Thymus (tissue), 11 donors: ENCODE measurements around the gene LHFPL2. TPM values are rescaled to one million over a fixed set of nuclear protein-coding genes. Genes with fewer than 3 reads are reported as not detected.

Experiments
- DNase-seq, 9 donors: peaks; one replicate each; pipeline ENCODE4 v3.0.0-alpha.2; 2013; ENCODE audit warnings: low spot score in 9 of 9, low read depth in 6 of 9, missing footprints in 1 of 9
- H3K27ac ChIP-seq, 2 donors: one replicate each; pipeline ENCODE4 v1.5.1; 2013; ENCODE audit warnings: control low read depth in 1 of 2, low read depth in 1 of 2, low read length in 1 of 2, mild to moderate bottlenecking in 1 of 2, moderate library complexity in 1 of 2
- H3K27me3 ChIP-seq, 2 donors: one replicate each; pipeline ENCODE4 v1.5.1; 2013; ENCODE audit warnings: low read length in 1 of 2; ENCODE audit not compliant: control insufficient read depth in 2 of 2, insufficient read depth in 1 of 2
- H3K36me3 ChIP-seq, 2 donors: one replicate each; pipeline ENCODE4 v1.5.1; 2013; ENCODE audit warnings: low read length in 1 of 2, mild to moderate bottlenecking in 1 of 2, moderate library complexity in 1 of 2; ENCODE audit not compliant: control insufficient read depth in 2 of 2, insufficient read depth in 2 of 2
- H3K4me1 ChIP-seq, 2 donors: one replicate each; pipeline ENCODE4 v1.5.1; 2013; ENCODE audit warnings: low read length in 2 of 2; ENCODE audit not compliant: control insufficient read depth in 2 of 2, insufficient read depth in 2 of 2
- H3K4me3 ChIP-seq, 2 donors: one replicate each; pipeline ENCODE4 v1.5.1; 2013; ENCODE audit warnings: low read length in 2 of 2, control low read depth in 1 of 2, mild to moderate bottlenecking in 1 of 2
- H3K9me3 ChIP-seq, 2 donors: one replicate each; pipeline ENCODE4 v1.5.1; 2013; ENCODE audit warnings: low read length in 1 of 2, mild to moderate bottlenecking in 1 of 2; ENCODE audit not compliant: control insufficient read depth in 2 of 2, insufficient read depth in 1 of 2
- WGBS: extraction: QIAGEN DNeasy Blood & Tissue Kit; methylation state at CpG from one replicate; pipeline ENCODE4 v1.1.7; 2013; 5-methylcytosine and 5-hydroxymethylcytosine counted together
- polyA plus RNA-seq: library from polyadenylated mRNA; stranded (reverse); fragments of 200-250 nt; gene quantifications from one replicate; pipeline ENCODE4 v1.2.3, GENCODE V29; 2013
- total RNA-seq: library from RNA; stranded (reverse); fragments of 120-200 nt; gene quantifications from one replicate; pipeline ENCODE4 v1.2.4, GENCODE V29; 2013
- donor health status: healthy.

The LHFPL2 gene
- total and polyA plus RNA-seq, 2 donors, result 9.1 to 21.4 TPM

DNA sequence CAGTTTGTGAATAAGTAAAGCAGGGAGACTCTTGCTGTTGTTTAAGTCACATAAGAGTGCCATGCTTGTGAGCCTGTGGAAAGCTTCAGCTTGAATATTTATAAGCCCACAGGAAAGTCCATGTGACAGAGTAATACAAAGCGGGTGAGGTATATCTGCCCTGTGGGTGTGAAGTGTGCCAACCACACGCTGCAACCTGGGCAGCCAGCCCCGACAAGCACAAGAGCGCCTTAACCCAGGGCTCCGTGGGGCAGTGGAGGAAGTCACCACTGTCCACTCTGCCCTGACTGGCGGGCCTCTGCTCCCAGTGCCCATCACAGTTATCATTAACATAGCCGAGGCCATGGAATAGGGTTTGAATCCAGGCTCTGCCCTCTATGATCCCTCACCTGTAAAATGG lies 155.9 kb downstream of the LHFPL2 start:
- Histone ChIP-seq H3K27me3 (no peaks in the 10 kb centered on the region), H3K4me1 (peaks cover 0 to 21% of the 10 kb centered on the region in 2 donors), H3K27ac (no peak overlapping the region), H3K36me3 (peaks cover 5 to 10% of the 10 kb centered on the region in 2 donors), H3K9me3 (no peaks in the 10 kb centered on the region), H3K4me3 (no peak overlapping the region)
- no peak for DNase-seq
- 98% methylated on average over 7 of the region's 7 CpGs for WGBS

DNA sequence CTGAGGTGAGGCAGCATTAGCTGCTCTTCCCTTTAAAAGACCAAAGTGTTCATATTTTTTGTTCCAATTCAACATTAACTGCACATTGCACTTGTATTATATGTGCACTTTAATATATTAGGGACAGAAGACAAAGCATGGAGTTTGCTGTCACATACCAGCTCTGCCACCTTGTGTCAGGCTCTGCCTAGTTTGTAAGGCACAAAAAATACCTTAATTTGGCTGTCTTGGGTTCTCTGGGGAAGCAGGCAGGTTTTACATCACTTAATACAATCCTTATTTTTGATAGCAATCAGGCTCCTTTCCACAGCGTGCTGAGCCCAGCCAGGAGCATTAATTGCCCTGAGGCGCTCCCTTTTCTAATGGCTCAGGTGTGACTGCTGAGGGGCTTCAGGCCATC lies 156.3 kb downstream of the LHFPL2 start:
- no peaks in the 10 kb centered on the region for H3K27me3 ChIP-seq
- no peak overlapping the region for H3K27ac ChIP-seq
- DNase-seq, result no peak
- H3K36me3 ChIP-seq, result peaks cover 5 to 10% of the 10 kb centered on the region in 2 donors
- WGBS, result 98% methylated on average over 2 of the region's 2 CpGs
- H3K4me1 ChIP-seq, result peaks cover 0 to 21% of the 10 kb centered on the region in 2 donors
- no peak overlapping the region for H3K4me3 ChIP-seq
- no peaks in the 10 kb centered on the region for H3K9me3 ChIP-seq

DNA sequence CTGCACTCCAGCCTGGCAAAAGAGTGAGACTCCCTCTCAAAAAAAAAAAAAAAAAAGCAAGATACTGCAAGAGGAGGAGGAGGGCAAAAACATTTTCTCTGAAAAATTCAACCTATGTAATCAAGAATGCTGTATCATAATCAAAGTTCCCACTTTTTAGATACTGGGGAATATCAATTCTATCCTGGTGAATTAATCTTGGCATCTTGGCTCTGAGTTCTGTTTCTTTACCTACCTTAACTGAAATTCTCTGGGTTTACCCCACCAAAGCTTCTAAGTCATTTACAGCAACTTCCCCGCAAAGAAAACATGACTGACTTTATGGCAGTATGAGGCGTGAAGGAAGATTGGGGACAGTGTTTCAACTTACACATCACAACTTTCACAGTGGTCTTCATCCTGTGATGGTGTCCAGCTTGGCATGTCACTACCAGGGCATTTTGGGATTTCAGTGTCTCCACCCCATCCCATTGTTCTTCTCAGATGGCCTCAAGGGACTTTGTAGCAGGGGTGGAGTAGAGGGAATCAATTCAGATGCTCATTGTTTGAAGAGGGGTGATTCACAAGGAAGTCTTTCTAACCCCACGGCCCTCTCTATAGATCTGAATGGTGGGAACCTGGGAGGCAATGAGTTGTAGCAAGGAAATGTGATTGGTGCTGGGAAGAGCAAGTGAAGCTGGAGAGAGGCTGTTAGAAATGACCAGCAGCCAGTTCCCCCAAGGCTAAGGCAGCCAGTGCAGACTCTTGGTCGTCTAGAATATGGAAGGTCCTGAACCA lies 157.7 kb downstream of the LHFPL2 start:
- no peak for DNase-seq
- no peak overlapping the region for H3K4me3 ChIP-seq
- H3K9me3 ChIP-seq, result no peaks in the 10 kb centered on the region
- H3K4me1 ChIP-seq, result peaks cover 0 to 20% of the 10 kb centered on the region in 2 donors
- peaks cover 5 to 13% of the 10 kb centered on the region in 2 donors for H3K36me3 ChIP-seq
- H3K27me3 ChIP-seq, result no peaks in the 10 kb centered on the region
- no peak overlapping the region for H3K27ac ChIP-seq
- 96% methylated on average over 4 of the region's 4 CpGs for WGBS

GRCh38 chr5:78487846-78488245 lies 160.7 kb downstream of the LHFPL2 start:
- Histone ChIP-seq H3K9me3 (no peaks in the 10 kb centered on the region), H3K4me3 (no peak overlapping the region), H3K4me1 (peaks cover 3 to 21% of the 10 kb centered on the region in 2 donors), H3K27me3 (no peaks in the 10 kb centered on the region), H3K36me3 (peaks cover 5 to 13% of the 10 kb centered on the region in 2 donors), H3K27ac (no peak overlapping the region)
- 19% methylated on average over 4 of the region's 4 CpGs for WGBS
- DNase-seq, result no peak

DNA sequence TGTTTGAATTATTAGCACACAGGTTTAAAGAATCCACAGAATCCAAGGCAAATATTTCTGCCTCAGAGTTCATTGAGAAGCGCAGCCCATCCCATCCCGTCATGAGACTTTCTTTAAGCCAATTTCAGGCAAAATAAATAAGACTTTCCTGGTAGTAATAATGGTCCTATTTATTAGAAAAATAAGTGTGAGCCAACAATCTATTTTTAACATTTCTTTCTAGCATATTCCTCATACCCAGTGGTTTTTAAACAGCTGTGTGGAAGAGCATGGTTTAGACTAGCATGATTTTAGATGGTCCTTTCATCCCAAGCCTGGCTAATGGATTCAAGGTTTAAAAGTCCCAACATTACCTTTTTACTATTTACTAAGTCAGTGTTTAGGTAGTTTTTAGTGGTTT lies 162.4 kb downstream of the LHFPL2 start:
- DNase-seq, result no peak
- peaks cover 3 to 21% of the 10 kb centered on the region in 2 donors for H3K4me1 ChIP-seq
- no peak overlapping the region for H3K27ac ChIP-seq
- H3K4me3 ChIP-seq, result no peak overlapping the region
- 99% methylated on average over 2 of the region's 2 CpGs for WGBS
- H3K36me3 ChIP-seq, result peaks cover 5 to 16% of the 10 kb centered on the region in 2 donors
- H3K27me3 ChIP-seq, result no peaks in the 10 kb centered on the region
- H3K9me3 ChIP-seq, result no peaks in the 10 kb centered on the region

- no peaks in the 10 kb centered on the region for H3K27me3 ChIP-seq
- no peaks in the 10 kb centered on the region for H3K9me3 ChIP-seq
- peaks cover 3 to 21% of the 10 kb centered on the region in 2 donors for H3K4me1 ChIP-seq
- DNase-seq, result peak in 6 of 9 donors; percentile 9 to 67 (median 32)
- H3K36me3 ChIP-seq, result peaks cover 4 to 14% of the 10 kb centered on the region in 2 donors
- H3K4me3 ChIP-seq, result no peak overlapping the region
- H3K27ac ChIP-seq, result no peak overlapping the region
- 35% methylated on average over 3 of the region's 3 CpGs for WGBS
Observed at GRCh38 chr5:78483809-78484521, 164.6 kb downstream of the LHFPL2 start.

DNA sequence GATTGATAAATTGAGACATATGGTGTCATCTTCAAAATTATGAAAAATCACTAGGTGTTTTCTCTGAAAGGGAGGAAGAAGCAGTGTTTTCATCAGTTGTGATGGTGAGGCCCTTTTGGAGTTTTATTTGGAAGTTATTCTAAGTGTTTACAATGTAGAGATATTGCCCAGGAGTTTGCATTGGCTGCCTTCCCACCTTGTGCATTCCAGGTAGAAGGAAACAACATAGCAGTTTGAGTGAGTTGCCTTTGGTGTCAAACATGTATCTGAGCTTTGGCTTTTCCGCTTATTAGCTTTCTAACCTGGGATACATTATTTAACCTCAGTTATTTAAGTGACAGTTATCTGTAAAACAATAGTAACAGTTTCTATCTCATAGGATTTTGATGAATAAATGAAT lies 165.6 kb downstream of the LHFPL2 start:
- H3K4me3 ChIP-seq, result no peak overlapping the region
- 97% methylated on average over 1 of the region's 1 CpG for WGBS
- no peak overlapping the region for H3K27ac ChIP-seq
- DNase-seq, result no peak
- H3K27me3 ChIP-seq, result no peaks in the 10 kb centered on the region
- peaks cover 3 to 11% of the 10 kb centered on the region in 2 donors for H3K4me1 ChIP-seq
- no peaks in the 10 kb centered on the region for H3K9me3 ChIP-seq
- H3K36me3 ChIP-seq, result peaks cover 0 to 9% of the 10 kb centered on the region in 2 donors

DNA sequence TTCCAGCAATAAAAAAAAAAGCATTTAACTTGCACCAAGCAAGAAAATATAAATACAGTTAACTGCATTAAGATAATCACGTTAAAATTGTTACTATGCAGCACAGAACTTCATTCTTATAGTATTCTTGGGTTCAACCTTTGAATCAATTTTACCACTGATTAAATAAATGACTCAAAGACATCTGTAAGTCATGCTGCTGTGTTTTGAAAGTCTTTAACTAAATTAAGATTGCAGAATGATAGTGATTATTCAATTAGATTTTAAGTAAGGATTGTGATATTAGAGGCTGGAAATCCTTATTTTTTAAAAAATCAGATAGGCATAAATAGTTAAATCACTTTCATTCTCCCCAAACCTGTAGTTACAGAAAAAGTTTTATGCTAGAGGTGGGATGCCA lies 171.8 kb downstream of the LHFPL2 start:
- no peaks in the 10 kb centered on the region for H3K9me3 ChIP-seq
- no peak overlapping the region for H3K27ac ChIP-seq
- no peaks in the 10 kb centered on the region for H3K4me1 ChIP-seq
- peaks cover 0 to 1% of the 10 kb centered on the region in 2 donors for H3K36me3 ChIP-seq
- H3K4me3 ChIP-seq, result no peak overlapping the region
- WGBS, result 97% methylated on average over 1 of the region's 1 CpG
- H3K27me3 ChIP-seq, result no peaks in the 10 kb centered on the region
- no peak for DNase-seq

GRCh38 chr5:78475370-78475769 lies 173.2 kb downstream of the LHFPL2 start:
- H3K27me3 ChIP-seq, result no peaks in the 10 kb centered on the region
- no peak for DNase-seq
- no peaks in the 10 kb centered on the region for H3K4me1 ChIP-seq
- no peak overlapping the region for H3K4me3 ChIP-seq
- H3K36me3 ChIP-seq, result no peaks in the 10 kb centered on the region
- no peak overlapping the region for H3K27ac ChIP-seq
- H3K9me3 ChIP-seq, result no peaks in the 10 kb centered on the region
- WGBS, result 97% methylated on average over 3 of the region's 3 CpGs
